IMR-90 (cell line): ENCODE data around the gene NEDD4L. TPM values are rescaled to one million over a fixed set of nuclear protein-coding genes. Genes with fewer than 3 reads are reported as not detected.

Experiments used
- ATAC-seq: fragments of 200-7000 bp; cut with Tn5 transposase; 2 replicates; pipeline ENCODE4 v1.9.1; 2020; ENCODE audit warnings: low read depth, mild to moderate bottlenecking, moderate library complexity
- BruUV-seq: library from RNA; stranded (reverse); fragments of 400-500 nt; replicated peaks from 2 replicates; lab custom pipeline; 2021; lab: Mats Ljungman, UMichigan
- CTCF ChIA-PET: fragments of 300-600 bp; formaldehyde crosslinking; extraction: SDS; loops from one replicate; lab custom pipeline; 2021; ENCODE audit warnings: antibody characterized with exemption; lab: Yijun Ruan, JAX
- POLR2A ChIA-PET: fragments of 300-600 bp; sonication (Branson Sonifier 250); formaldehyde crosslinking; loops from one replicate; lab custom pipeline; 2022; ENCODE audit warnings: antibody characterized with exemption; ENCODE audit not compliant: unreplicated experiment; lab: Charles Lee
- DNase-seq: peaks from one replicate; pipeline ENCODE4 v3.0.0; 2013
- H2AFZ ChIP-seq: replicated peaks from 2 replicates; pipeline ENCODE3; 2013; ENCODE audit warnings: low read length, mild to moderate bottlenecking; ENCODE audit not compliant: poor library complexity
- H2AK5ac ChIP-seq: 2 replicates; pipeline ENCODE4 v1.6.1; 2013; ENCODE audit warnings: low read depth, low read length, inconsistent platforms
- H2AK9ac ChIP-seq: replicated peaks from 2 replicates; pipeline ENCODE3; 2013; ENCODE audit warnings: mild to moderate bottlenecking, low read depth, low read length, moderate library complexity; ENCODE audit not compliant: poor library complexity
- H2BK120ac ChIP-seq: 2 replicates; pipeline ENCODE4 v1.6.1; 2013; ENCODE audit warnings: low read depth, low read length, inconsistent platforms
- H2BK15ac ChIP-seq: 3 replicates; pipeline ENCODE4 v1.6.1; 2013; ENCODE audit warnings: low read depth, low read length, inconsistent platforms
- H2BK20ac ChIP-seq: 2 replicates; pipeline ENCODE4 v1.6.1; 2013; ENCODE audit warnings: low read depth, mild to moderate bottlenecking, inconsistent platforms, low read length, moderate library complexity
- H2BK5ac ChIP-seq: 2 replicates; pipeline ENCODE4 v1.6.1; 2013; ENCODE audit warnings: mild to moderate bottlenecking, low read depth, low read length, inconsistent platforms; ENCODE audit not compliant: poor library complexity, severe bottlenecking
- H3K14ac ChIP-seq: replicated peaks from 2 replicates; pipeline ENCODE4 v1.6.1; 2013; ENCODE audit warnings: low read depth, low read length, inconsistent platforms
- H3K18ac ChIP-seq: 2 replicates; pipeline ENCODE4 v1.6.1; 2013; ENCODE audit warnings: low read depth, low read length, control low read depth
- H3K23ac ChIP-seq: 2 replicates; pipeline ENCODE4 v1.6.1; 2013; ENCODE audit warnings: low read depth, low read length, inconsistent platforms
- H3K27ac ChIP-seq: 2 replicates; pipeline ENCODE4 v1.5.1; 2013; ENCODE audit warnings: mild to moderate bottlenecking, control low read depth, low read length; ENCODE audit not compliant: insufficient read depth
- H3K27me3 ChIP-seq: 2 replicates; pipeline ENCODE4 v1.6.1; 2013; ENCODE audit warnings: low read length; ENCODE audit not compliant: control insufficient read depth, insufficient read depth
- H3K36me3 ChIP-seq: 2 replicates; pipeline ENCODE4 v1.6.1; 2013; ENCODE audit warnings: low read length, mixed read lengths; ENCODE audit not compliant: control insufficient read depth, insufficient read depth
- H3K4ac ChIP-seq: 2 replicates; pipeline ENCODE4 v1.6.1; 2013; ENCODE audit warnings: low read depth, low read length, inconsistent platforms
- H3K4me1 ChIP-seq: 2 replicates; pipeline ENCODE4 v1.6.1; 2013; ENCODE audit warnings: low read length, mixed read lengths; ENCODE audit not compliant: control insufficient read depth, insufficient read depth
- H3K4me2 ChIP-seq: 2 replicates; pipeline ENCODE4 v1.6.1; 2013; ENCODE audit warnings: low read depth, mild to moderate bottlenecking, control low read depth, low read length, moderate library complexity
- H3K4me3 ChIP-seq: 2 replicates; pipeline ENCODE4 v1.5.1; 2013; ENCODE audit warnings: low read depth, mild to moderate bottlenecking, control low read depth, low read length, moderate library complexity; ENCODE audit not compliant: insufficient read depth
- H3K56ac ChIP-seq: 2 replicates; pipeline ENCODE4 v1.6.1; 2013; ENCODE audit warnings: low read length, inconsistent platforms; ENCODE audit not compliant: insufficient read depth; ENCODE audit errors: extremely low read depth
- H3K79me1 ChIP-seq, 2 experiments: 2 replicates each; pipeline ENCODE4 v1.6.1; 2013; ENCODE audit warnings: low read length in 2 of 2, inconsistent platforms in 1 of 2, low read depth in 1 of 2
- H3K9ac ChIP-seq: 2 replicates; pipeline ENCODE4 v1.6.1; 2013; ENCODE audit warnings: low read depth, low read length, control low read depth
- H3K9me1 ChIP-seq: 2 replicates; pipeline ENCODE4 v1.6.1; 2013; ENCODE audit warnings: low read length, inconsistent platforms; ENCODE audit not compliant: insufficient read depth
- H3K9me3 ChIP-seq: 2 replicates; pipeline ENCODE4 v1.6.1; 2013; ENCODE audit warnings: low read length; ENCODE audit not compliant: control insufficient read depth, insufficient read depth
- H4K20me1 ChIP-seq: 2 replicates; pipeline ENCODE4 v1.6.1; 2013; ENCODE audit warnings: low read length, inconsistent platforms; ENCODE audit not compliant: insufficient read depth
- H4K5ac ChIP-seq: 2 replicates; pipeline ENCODE4 v1.6.1; 2013; ENCODE audit warnings: mild to moderate bottlenecking, low read depth, low read length, control low read depth
- H4K8ac ChIP-seq, 2 experiments: 2 replicates each; pipeline ENCODE4 v1.6.1; 2013; ENCODE audit warnings: low read depth in 2 of 2, low read length in 2 of 2, control low read depth in 1 of 2, inconsistent platforms in 1 of 2
- H4K91ac ChIP-seq: 2 replicates; pipeline ENCODE4 v1.6.1; 2013; ENCODE audit warnings: low read depth, low read length, inconsistent platforms; ENCODE audit not compliant: insufficient read depth
- MAZ ChIP-seq: IDR thresholded peaks from 2 replicates; pipeline ENCODE4 v1.6.1; 2012; ENCODE audit warnings: low read depth, mild to moderate bottlenecking, low read length, improper control_type of control experiment, moderate library complexity, borderline replicate concordance
- MXI1 ChIP-seq: IDR thresholded peaks from 2 replicates; pipeline ENCODE4 v1.6.1; 2012; ENCODE audit warnings: low read depth, mild to moderate bottlenecking, low read length, moderate library complexity, borderline replicate concordance
- WGBS, 2 experiments: methylation state at CpG; one replicate each; pipeline versions ENCODE4 v1.1.5 to v1.1.7; 2013; ENCODE audit warnings: missing lambda C conversion rate in 2 of 2; ENCODE audit not compliant: insufficient read length in 1 of 2; ENCODE audit errors: extremely low coverage in 2 of 2; 5-methylcytosine and 5-hydroxymethylcytosine counted together
- dilution Hi-C: fragments of 300-500 bp; cut with HindIII; formaldehyde crosslinking; loops from one replicate; pipeline ENCODE4 v1.14.3; 2018; ENCODE audit warnings: low sequenced_read_pairs; ENCODE audit not compliant: unreplicated experiment
- in situ Hi-C: fragments of 300-500 bp; cut with MboI; formaldehyde crosslinking; loops from 3 replicates; pipeline ENCODE4 v1.14.3; 2019; ENCODE audit warnings: low sequenced_read_pairs, inconsistent platforms, mixed read lengths
- intact Hi-C: fragments of 100-400 bp; cut with micrococcal nuclease; formaldehyde crosslinking; loops from 2 replicates; pipeline ENCODE4 v1.10.0; 2022
- polyA plus RNA-seq, 3 experiments: library from polyadenylated mRNA; depleted of rRNA; stranded (reverse); fragments of >200 nt; gene quantifications; 2 replicates each; pipeline ENCODE4 v1.2.3, GENCODE V29; 2012; ENCODE audit warnings: low replicate concordance in 1 of 3
- total RNA-seq: library from RNA; depleted of rRNA; stranded (reverse); fragments of >200 nt; gene quantifications from 2 replicates; pipeline ENCODE4 v1.2.3, GENCODE V29; 2012

The NEDD4L gene
- total and polyA plus RNA-seq, 2 of the 4 experiments (the other 2 are of a cell fraction), result 10.0 to 10.9 TPM

- peaks cover 0 to 25% of the 10 kb centered on the region in 2 experiments; a peak in 2 of 4 replicates for H3K79me1 ChIP-seq
- 0% methylated on average over 1 of the region's 33 CpGs; no CpG with 5 or more reads in 1 of the 2 experiments for WGBS, 2 experiments
- H4K8ac ChIP-seq, result peak overlapping the region; percentile 2 to 61; a peak in 1 of 4 replicates
- dilution Hi-C loops (no loop called here), intact Hi-C loops (loop anchor here (10.0 kb wide), 1 partner anchor 241 kb away; the partner anchor contains the start of gene ATP8B1), in situ Hi-C loops (loop anchor here (10.0 kb wide), 1 partner anchor 719 kb away; no protein-coding TSS in a partner anchor)
- peak overlapping the region; percentile 71 for H2AK5ac ChIP-seq
- no peaks in the 10 kb centered on the region for H3K9me3 ChIP-seq
- peak overlapping the region; percentile 80 for H2AK9ac ChIP-seq
- H2BK20ac ChIP-seq, result 0 out of 2 replicates have a peak overlapping the region, but pooled peaks have one; percentile 2
- H3K4ac ChIP-seq, result peak overlapping the region; percentile 35
- peak overlapping the region; percentile 10; the same call in 1 of the 2 replicates for H3K18ac ChIP-seq
- ChIA-PET CTCF (interaction anchor here (0.7 to 1.2 kb wide), 5 partner anchors 28 to 163 kb away, joined by 3 to 5 read pairs (median 3); no protein-coding TSS in a partner anchor), POLR2A (no interaction called here)
- 0 out of 2 replicates have a peak, but pooled peaks cover 6% of the 10 kb centered on the region for H4K20me1 ChIP-seq
- ATAC-seq, result no peak
- H4K5ac ChIP-seq, result no peak overlapping the region
- H3K36me3 ChIP-seq, result no peaks in the 10 kb centered on the region
- no TSS peak for BruUV-seq
- no peak for TF ChIP-seq MAZ
- no peak for TF ChIP-seq MXI1
- H3K56ac ChIP-seq, result no peak overlapping the region
- peaks cover 2% of the 10 kb centered on the region; the same call in 1 of the 2 replicates for H3K27me3 ChIP-seq
- peak overlapping the region; percentile 76 for H3K23ac ChIP-seq
- H3K27ac ChIP-seq, result peak overlapping the region; percentile 44
- H3K9ac ChIP-seq, result peak overlapping the region; percentile 56
- DNase-seq, result peak; percentile 31
- peak overlapping the region; percentile 79 for H3K4me3 ChIP-seq
- H3K14ac ChIP-seq, result peak overlapping the region; percentile 58
- H3K4me1 ChIP-seq, result peaks cover 5% of the 10 kb centered on the region
- H2BK5ac ChIP-seq, result no peak overlapping the region
- H2BK15ac ChIP-seq, result 0 out of 3 replicates have a peak overlapping the region, but pooled peaks have one; percentile 15
- peak overlapping the region; percentile 89 for H3K4me2 ChIP-seq
- H4K91ac ChIP-seq, result peak overlapping the region; percentile 11; the same call in 1 of the 2 replicates
- H3K9me1 ChIP-seq, result no peaks in the 10 kb centered on the region; the same call in 1 of the 2 replicates
- peak overlapping the region; percentile 92 for H2AFZ ChIP-seq
- peak overlapping the region; percentile 21 for H2BK120ac ChIP-seq
Observed at GRCh38 chr18:58045242-58046092, 1.4 kb downstream of the NEDD4L start.
